Left lung (tissue), 10 donors: ENCODE results near the gene JAZF1. TPM values are rescaled to one million over a fixed set of nuclear protein-coding genes. Genes with fewer than 3 reads are reported as not detected.

Experiments used
- ATAC-seq: fragments of 200-7000 bp; cut with Tn5 transposase; one replicate; pipeline ENCODE4 v1.9.1; 2020; ENCODE audit warnings: moderate library complexity
- DNase-seq, 4 donors: peaks; one replicate each; pipeline ENCODE4 v3.0.0-alpha.2; 2013 to 2020
- H3K27ac ChIP-seq, 2 donors: fragments of 200-600 bp; sonication (generic) in 1 of 2; one replicate each; pipeline versions ENCODE4 v1.5.0 to v1.8.0; 2020 to 2021
- H3K27me3 ChIP-seq, 2 donors: fragments of 200-600 bp; sonication (generic) in 1 of 2; one replicate each; pipeline versions ENCODE4 v1.5.0 to v1.8.0; 2020 to 2021
- H3K36me3 ChIP-seq, 2 donors: fragments of 200-600 bp; sonication (generic) in 1 of 2; one replicate each; pipeline versions ENCODE4 v1.5.0 to v1.8.0; 2020 to 2021
- H3K4me1 ChIP-seq, 2 donors: fragments of 200-600 bp; one replicate each; pipeline ENCODE4 v1.8.0; 2021
- H3K4me3 ChIP-seq, 2 donors: fragments of 200-600 bp; sonication (generic) in 1 of 2; one replicate each; pipeline versions ENCODE4 v1.5.0 to v1.8.0; 2020 to 2021; ENCODE audit warnings: mild to moderate bottlenecking in 1 of 2
- H3K9me3 ChIP-seq, 2 donors: fragments of 200-600 bp; sonication (generic) in 1 of 2; one replicate each; pipeline versions ENCODE4 v1.5.0 to v1.8.0; 2020 to 2021
- CTCF ChIP-seq, 2 donors: fragments of 200-600 bp; sonication (generic) in 1 of 2; IDR thresholded peaks; one replicate each; pipeline versions ENCODE4 v1.5.0 to v1.8.0; 2021; ENCODE audit warnings: antibody characterized with exemption in 2 of 2
- intact Hi-C, 2 donors: fragments of 100-400 bp; cut with DNase I; formaldehyde crosslinking; loops; one replicate each; pipeline versions ENCODE4 v1.11.2 to v1.14.2; 2022
- polyA plus RNA-seq, 6 donors: library from polyadenylated mRNA; unstranded; fragments of 120-200 nt; gene quantifications; one replicate each; pipeline ENCODE4 v1.2.1, GENCODE V29; 2013; ENCODE audit not compliant: insufficient read length in 6 of 6
- total RNA-seq, 2 donors: library from RNA; stranded (reverse); fragmentation: NEBNext Ultra II Directional; extraction: Animal tissue kit (Norgen Biotek cat#: 25700); gene quantifications; one replicate each; pipeline ENCODE4 v1.2.1, GENCODE V29; 2021
- donor health status: DM: no; HTN: yes; CAD: no.
- donor health status: DM: no; HTN: no; CAD: no.

The JAZF1 gene
- total and polyA plus RNA-seq, 8 donors = 11.1 to 18.2 (median 13.8) TPM

DNA sequence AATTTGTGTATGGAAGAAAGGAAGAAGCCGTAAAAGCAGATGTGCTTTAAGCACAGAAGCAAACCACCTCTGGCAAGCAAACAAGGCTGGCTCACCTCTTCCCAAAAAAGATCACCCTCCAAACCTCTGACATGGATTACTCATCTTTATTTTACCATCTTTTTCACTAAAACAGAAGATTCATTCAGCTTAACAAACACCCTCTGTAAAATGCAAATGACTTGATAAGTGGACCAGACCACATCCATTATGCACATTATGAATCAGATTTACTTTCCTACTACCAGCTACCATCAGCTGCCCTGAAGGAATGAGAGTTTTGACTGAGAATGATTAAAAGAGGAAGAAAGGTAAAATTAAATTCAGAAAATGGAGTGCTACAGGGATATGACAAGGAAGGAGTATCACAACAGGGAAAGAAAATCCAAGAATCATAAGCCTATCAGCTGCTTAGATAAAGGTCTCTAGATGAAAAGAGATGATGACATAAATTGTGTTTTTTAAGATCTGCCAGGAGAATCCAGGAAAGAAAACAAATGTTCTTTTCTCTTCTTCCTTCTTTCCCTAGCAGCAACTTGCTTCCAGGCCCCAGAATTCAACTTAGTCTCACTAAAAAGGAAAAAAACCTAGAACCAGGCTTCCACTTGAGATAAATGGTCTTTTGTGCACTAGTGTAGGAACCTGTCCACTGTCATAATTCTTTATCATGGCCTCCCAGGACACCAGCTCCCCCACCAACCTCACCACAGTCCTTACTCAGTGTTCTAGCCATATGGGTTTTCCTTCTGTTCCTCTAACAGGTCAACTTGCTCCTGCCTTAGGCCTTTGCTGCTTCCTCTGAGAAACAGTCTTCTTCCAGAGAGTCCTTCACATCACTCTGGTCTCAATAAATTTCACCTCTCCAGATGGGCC, 47.4 kb downstream of the JAZF1 start:
- no peak overlapping the region for H3K4me3 ChIP-seq
- no peaks in the 10 kb centered on the region for H3K9me3 ChIP-seq
- peaks cover 0 to 6% of the 10 kb centered on the region in 2 donors for H3K4me1 ChIP-seq
- ATAC-seq = no peak
- DNase-seq = no peak
- no peaks in the 10 kb centered on the region for H3K36me3 ChIP-seq
- intact Hi-C loops = no loop called here
- no peak overlapping the region for H3K27ac ChIP-seq
- no peak for TF ChIP-seq CTCF (IDR thresholded peaks at IDR 0.05)
- H3K27me3 ChIP-seq = no peaks in the 10 kb centered on the region

DNA sequence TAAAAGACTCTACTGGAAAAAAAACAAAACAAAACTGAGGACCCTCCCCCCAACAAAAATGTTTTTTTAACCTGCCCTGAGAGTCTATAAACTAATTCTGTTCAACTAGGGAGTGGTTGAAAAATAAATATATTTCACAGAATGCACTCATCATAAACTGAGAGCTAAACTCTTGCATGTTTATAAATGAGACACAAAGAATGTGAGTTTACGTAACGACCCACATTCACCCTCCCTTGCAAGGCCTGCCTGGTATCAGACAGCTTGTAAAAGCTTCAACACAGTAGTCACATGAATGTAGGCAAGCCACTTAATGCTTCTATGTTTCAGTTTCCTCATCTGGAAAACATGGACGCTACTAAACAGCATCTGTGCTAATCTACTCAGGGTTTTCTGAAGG, 50.3 kb downstream of the JAZF1 start:
- H3K4me1 ChIP-seq = peaks cover 0 to 10% of the 10 kb centered on the region in 2 donors
- TF ChIP-seq CTCF (IDR thresholded peaks at IDR 0.05) = no peak
- no peaks in the 10 kb centered on the region for H3K27me3 ChIP-seq
- intact Hi-C loops = no loop called here
- H3K4me3 ChIP-seq = no peak overlapping the region
- no peaks in the 10 kb centered on the region for H3K9me3 ChIP-seq
- H3K36me3 ChIP-seq = no peaks in the 10 kb centered on the region
- DNase-seq (no peak), ATAC-seq (no peak)
- no peak overlapping the region for H3K27ac ChIP-seq

- TF ChIP-seq CTCF (IDR thresholded peaks at IDR 0.05) = no peak
- H3K27me3 ChIP-seq = no peaks in the 10 kb centered on the region
- no peak overlapping the region for H3K27ac ChIP-seq
- no peaks in the 10 kb centered on the region for H3K9me3 ChIP-seq
- peaks cover 0 to 10% of the 10 kb centered on the region in 2 donors for H3K4me1 ChIP-seq
- H3K36me3 ChIP-seq = no peaks in the 10 kb centered on the region
- ATAC-seq = no peak
- H3K4me3 ChIP-seq = no peak overlapping the region
- intact Hi-C loops = no loop called here
- no peak for DNase-seq
These were observed 52.0 kb downstream of the JAZF1 start for GRCh38 chr7:28128608-28129007.

GRCh38 chr7:28126410-28127041, 54.1 kb downstream of the JAZF1 start:
- ATAC-seq = no peak
- intact Hi-C loops = no loop called here

More at GRCh38 chr7:28126410-28127041, 54.1 kb downstream of the JAZF1 start:
- H3K36me3 ChIP-seq = no peaks in the 10 kb centered on the region
- no peaks in the 10 kb centered on the region for H3K9me3 ChIP-seq
- H3K27ac ChIP-seq = no peak overlapping the region
- TF ChIP-seq CTCF (IDR thresholded peaks at IDR 0.05) = no peak
- DNase-seq = no peak
- no peak overlapping the region for H3K4me3 ChIP-seq
- H3K27me3 ChIP-seq = no peaks in the 10 kb centered on the region
- peaks cover 0 to 10% of the 10 kb centered on the region in 2 donors for H3K4me1 ChIP-seq
